ENCODE measurements around the gene OR5K3.
"Not testable (repeated sequence)": the region's sequence is repeated elsewhere in the genome, so short reads cannot be mapped to it uniquely, and the experiment has no call there.

OR5K3 gene, protein sequence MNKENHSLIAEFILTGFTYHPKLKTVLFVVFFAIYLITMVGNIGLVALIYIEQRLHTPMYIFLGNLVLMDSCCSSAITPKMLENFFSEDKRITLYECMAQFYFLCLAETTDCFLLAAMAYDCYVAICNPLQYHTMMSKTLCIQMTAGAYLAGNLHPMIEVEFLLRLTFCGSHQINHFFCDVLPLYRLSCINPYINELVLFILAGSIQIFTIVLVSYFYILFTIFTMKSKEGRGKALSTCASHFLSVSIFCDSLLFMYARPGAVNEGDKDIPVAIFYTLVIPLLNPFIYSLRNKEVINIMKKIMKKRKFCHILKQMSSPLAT
- total RNA-seq, result 0 to 0.66 (median 0) reads per million in 17 experiments

DNA sequence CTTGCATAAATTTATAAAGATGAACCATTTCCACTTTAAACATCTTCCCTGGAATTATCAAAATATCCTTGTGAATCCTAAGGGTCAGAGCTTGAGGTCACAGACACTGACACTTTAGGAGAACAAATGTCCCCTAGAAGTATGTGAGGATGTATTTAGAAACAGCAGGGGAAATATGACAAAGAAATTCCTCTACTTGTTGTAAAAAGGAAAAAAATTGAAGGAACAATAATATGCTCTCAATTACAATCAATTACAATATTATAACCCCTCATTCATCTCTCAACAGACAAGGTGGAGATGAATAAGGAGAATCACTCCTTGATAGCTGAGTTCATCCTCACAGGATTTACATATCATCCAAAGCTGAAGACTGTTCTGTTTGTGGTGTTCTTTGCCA lies at the start of gene OR5K3:
OR5K3 (plus strand) TSS at position 301 of the 400 bp plus-strand sequence; CDS start at position 301, 0 bp downstream.
- no peak for DNase-seq

DNA sequence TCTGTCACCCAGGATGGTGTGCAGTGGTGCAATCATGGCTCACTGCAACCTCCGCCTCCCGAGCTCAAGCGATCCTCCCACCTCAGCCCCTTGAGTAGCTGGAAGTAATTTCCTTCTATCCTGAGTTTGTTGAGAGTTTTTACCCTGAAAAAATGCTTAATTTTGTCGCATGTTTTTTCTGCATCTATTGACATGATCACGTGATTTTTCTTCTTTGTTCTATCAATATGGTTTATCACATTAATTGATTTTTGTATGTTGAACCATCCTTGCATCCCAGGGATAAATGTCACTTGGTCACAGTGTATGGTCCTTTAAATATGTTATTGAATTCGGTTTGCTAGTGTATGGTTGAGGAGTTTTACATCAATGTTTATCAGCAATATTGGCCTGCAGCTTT lies 48.7 kb upstream of the OR5K3 start:
- DNase-seq, result no peak

DNA sequence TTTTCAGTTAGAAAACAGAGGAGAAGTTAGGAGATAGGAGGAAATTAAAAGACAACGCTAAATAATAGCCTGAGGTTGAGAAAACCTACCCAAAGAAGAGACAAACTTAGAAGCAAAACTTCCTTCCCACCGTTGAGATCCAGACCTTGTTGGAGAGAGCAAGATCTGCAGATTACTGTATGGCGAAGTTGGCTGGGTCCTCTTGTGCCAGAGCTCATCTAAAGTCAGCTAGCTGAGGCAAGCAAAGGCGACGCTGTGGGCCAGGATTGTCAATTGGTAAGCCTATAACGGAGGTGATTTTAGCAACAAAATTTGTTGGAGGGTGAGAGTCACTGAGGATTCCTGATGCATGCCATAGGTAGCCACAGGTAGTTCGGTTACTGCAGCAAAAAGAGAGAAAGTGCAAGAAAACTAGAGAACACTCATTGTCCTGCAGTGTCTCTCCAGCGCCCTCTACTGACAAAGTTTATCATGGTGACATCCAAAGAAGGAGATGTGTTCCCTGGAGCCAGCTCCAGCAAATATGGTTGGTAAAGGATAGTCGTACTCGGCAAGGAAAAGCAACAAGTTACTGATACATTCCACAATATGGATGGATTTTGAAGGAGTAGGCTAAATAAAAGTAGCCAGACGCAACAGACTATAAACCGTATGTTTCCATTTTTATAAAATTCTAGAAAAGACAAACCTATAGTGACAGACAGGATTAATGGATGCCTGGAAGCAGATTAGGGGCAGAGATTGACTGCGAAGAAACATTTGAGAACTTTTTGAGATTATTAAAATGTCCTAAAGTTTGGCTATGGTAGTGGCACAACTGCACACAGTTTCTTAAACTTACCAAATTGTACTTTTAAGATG lies 46.6 kb upstream of the OR5K3 start:
- peak; percentile 67 to 79 (median 70) for DNase-seq

DNA sequence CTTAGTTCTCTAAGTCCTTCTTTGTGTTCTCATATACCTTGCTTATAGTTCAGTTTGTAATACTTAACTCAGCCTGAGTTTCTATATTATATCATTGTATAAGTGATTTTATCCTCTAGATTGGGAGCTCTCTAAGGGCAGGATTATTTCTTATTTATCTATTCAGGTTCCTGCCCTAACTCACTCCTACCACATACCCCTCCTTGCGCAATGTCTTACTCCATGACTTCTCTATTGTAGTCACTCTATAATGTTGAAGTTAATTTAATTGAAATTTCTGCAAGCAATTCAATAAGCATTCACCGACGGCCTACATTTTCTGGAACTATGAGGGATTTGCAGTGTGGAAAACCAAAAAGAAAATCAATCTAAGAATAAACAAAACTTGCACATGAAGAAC lies 40.4 kb upstream of the OR5K3 start:
- peak in 1 of 4 experiments; percentile 7 for DNase-seq

DNA sequence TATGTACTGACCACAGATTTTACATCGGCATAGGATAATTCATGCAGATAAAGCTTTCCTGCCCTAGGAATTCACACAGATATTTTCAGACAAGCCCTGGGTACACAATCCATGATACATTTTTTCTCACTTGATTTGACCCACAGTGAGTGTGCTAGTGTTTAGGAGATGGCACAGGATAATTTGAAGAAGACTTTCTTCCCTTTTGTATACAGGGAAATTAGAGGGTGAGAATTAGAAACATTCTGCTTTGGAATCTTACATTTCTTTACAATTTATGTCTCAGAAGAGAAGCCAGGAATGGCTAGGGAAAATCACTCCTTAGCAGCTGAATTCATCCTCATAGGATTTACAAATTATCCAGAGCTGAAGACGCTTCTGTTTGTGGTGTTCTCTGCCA lies 36.9 kb upstream of the OR5K3 start, which contains the start of gene OR5K4:
OR5K4 (plus strand) TSS at position 301 of the 400 bp plus-strand sequence; CDS start at position 301, 0 bp downstream.
- no peak for DNase-seq

DNA sequence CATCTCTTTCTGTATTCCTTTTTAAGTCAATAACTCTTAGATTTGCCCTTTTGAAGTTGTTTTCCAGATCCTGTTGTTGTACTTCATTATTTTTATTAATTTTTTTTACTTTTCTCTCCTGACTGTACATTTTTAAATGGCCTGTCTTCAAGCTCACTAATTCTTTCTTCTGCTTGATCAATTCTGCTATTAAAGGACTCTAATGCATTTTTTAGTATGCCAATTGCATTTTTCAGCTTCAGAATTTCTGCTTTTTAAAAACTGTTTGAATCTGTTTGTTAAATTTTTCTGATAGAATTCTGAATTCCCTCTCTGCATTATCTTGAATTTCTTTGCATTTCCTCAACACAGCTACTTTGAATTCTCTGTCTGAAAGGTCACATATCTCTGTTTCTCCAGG lies 31.2 kb upstream of the OR5K3 start:
- DNase-seq, result no peak

DNA sequence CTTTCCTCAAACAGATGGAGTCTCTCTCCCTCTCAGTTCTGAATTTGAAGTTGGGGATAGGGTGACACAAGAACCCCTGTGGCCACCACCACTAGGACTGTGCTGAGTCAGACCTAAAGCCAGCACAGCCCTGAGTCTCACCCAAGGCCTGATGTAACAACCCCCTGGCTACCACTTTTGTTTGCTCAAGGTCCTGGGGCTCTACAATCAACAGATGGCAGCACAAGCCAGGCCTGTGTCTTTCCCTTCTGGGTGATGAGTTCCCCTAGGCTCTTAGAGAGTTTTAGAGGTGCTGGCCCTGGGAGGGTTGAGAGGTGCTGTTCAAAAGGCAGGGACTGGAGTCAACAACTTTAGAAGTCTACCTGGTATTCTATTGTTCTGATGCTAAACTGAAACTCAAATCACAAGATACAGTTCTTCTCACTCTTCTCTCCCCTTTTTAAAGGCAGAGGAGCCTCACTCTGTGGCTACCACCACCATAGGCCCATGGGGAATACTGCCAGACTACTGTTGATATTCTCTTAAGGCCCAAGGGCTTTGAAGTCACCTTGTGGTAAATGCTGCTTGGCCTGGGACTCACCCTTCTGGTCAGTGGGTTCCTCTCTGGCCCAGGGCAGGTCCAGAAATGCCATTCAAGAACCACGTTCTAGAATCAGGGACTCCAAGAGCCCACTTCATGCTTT lies 30.3 kb upstream of the OR5K3 start:
- no peak for DNase-seq

DNA sequence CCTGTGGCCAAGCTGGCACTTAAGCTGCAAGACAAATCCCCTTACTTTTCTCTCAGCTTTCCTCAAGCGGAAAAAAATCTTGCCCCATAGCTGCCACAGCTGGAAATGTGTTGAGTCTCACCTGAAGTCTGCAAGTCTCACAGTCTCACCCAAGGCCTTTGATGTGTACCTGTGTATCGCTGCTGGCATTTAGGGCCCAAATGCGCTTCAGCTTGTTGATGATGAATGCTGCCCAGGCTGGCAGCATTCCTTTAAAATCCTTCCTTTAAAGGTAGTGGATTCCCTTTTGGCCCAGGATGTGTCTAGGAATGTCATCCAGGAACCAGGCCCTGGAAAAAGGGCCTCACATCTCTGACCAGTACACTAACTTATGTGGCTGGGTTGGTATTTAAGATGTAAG lies 29.8 kb upstream of the OR5K3 start:
- DNase-seq, result no peak

DNA sequence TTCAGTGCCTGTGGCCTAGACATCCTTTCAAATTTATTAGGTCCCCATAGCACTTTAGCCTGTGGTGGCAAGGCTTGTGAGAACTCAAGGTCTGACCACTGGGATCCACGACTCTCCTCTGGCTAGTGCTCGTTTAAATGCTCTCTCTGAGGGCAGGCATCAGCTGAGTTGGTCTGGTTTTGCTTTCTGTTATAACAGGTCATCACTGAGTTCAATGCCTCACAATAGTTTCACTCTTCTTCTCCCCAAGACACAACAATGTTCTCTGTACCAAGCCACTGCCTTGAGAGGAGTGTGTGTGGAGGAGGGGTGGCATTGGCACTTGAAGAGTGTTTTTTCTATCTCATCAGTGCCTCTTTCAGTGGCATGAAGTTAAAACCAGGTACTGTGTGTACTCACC lies 29.2 kb upstream of the OR5K3 start:
- no peak for DNase-seq

DNA sequence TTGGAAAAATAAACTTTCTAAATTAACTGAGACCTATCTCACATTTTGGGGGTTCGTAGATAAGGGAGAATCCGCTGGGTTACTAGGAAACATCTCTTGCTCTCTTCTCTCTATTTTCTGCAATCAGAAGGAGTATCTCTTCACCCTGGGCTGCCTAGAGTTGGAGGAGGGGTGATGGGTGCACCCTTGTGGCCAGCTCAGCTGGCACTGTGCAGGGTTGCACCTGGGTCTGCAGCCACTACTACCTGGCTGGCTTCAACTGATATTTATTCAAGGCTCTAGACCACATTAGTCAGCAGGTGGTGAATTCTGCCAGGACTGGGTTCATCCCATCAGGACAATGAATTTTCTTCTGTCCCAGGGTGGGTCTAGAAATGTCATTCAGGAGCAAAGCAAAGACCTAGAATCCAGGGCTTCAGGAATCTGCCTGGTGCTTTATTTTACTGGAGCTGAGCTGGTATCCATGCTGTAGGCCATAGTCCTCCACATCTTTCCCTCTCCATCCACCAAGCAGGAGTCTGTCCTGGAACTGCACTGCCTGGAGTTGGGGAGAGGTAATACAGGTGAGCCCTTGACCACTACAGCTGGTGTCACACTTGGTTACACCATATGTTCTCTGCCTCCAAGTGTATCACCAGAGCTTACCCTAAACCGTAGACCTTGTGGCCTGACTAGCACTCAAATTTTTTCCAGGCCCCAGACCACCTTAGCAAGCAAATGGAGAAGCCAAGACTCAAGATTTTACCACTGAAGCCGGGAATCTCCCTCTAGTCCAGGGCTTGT lies 22.8 kb upstream of the OR5K3 start:
- DNase-seq, result no peak

DNA sequence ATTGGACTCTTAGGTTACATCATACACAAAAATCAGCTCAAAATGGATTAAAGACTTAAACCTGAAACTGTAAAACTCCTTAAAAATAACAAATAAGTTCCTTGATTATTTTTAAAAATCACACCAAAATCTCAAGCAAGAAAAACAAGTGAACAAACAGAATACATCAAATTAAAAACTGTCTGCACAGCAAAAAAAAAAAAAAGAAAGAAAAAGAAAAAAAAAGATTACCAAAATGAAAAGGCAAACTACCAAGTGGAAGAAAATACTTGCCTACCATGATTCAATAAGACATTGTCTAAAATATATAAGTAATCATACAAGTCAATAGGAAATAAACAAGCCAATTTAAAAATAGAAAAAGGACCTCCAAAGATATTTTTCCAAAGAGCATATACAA lies 19.3 kb upstream of the OR5K3 start:
- no peak for DNase-seq

DNA sequence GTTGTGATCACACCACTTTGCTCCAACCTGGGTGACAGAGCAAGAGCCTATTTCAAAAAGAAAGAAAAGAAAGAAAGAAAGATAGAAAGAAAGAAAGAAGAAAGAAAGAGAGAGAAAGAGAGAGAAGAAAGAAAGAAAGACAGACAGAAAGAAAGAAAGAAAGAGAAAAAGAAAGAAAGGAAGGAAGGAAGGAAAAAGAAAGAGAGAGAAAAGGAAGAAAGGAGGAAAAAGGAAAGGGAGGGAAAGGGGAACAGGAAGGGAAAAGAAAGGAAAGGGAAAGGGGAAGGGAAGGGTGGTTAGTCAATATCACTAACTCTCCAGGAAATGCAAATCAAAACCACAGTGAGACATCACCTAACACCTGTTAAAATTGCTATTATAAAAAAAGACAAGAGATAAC lies 18.6 kb upstream of the OR5K3 start:
- DNase-seq, result no peak

DNA sequence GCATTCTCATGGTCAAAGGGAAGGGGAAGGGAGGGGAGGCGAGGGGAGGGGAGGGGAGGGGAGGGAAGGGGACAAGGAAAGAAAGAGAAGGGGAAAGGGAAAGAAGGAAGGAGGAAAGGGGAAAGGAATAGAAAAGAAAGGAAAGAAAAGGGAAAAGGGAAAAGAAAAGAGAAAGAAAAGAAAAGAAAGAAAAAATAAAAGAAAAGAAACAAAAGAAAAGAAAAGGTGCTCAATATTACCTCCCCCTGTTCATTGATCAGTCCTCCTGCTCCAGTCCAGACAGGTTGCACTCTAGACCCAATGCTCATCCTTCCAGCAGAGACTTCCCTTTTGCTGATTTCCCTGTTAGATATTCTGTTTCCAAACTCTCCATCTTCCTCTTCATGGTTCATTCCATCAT lies 18.0 kb upstream of the OR5K3 start:
- DNase-seq, result no peak

DNA sequence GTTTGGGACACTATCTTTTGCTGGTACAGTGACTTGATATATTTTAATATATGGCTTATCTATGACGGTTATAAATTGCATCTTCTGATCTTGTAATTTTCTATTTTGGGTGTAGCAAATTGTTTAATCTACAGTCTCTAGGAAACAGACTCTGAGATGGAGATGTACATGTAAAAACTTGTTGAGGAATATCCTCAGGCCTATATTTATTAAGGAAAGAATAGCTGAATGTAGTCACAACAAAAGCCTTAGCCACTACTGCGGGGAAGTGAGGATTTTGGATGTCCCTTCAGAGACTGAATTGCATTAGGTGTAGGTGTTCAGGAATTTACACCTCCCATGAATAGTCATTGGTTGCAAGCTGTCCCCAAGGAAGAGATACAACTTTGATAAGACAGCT lies 13.8 kb upstream of the OR5K3 start:
- no peak for DNase-seq

DNA sequence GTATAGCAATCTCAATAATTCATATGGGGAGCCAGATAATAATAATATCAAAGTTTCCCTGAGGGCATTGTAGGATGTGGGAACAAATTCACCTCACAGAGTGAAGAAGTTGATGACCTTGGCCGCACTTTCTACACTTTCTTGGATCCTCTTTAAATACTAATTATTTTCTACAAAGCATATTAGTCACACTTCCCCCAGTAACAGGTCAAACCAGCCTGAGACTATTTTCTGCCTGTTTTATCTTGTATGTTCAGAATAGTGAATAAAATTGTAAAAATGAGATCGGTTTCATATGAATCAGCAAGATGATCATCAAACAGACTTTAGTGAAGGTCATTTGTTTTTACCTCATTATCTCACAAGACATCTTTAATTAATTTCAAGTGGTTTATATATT lies 2.3 kb upstream of the OR5K3 start:
- no peak for DNase-seq

DNA sequence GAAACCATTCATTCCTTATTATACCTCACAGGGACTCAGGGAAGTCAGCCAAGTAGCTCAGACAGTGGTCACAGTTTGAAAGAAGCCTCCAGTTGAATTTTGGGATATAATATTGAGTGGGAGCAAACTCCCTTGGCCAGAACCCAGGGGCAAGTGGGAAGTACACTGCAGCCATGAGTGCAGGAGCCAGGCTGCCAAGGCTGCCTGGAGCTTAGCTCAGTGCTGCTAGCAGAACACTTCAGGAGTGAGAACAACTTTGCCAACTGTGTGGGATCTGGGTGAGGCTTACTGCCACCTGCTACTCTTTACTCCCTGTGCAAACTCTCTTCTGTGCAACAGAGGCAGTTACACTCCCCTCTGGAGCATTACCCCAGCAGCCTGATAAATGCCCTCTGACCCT lies 4.6 kb downstream of the OR5K3 start:
- DNase-seq, result no peak

DNA sequence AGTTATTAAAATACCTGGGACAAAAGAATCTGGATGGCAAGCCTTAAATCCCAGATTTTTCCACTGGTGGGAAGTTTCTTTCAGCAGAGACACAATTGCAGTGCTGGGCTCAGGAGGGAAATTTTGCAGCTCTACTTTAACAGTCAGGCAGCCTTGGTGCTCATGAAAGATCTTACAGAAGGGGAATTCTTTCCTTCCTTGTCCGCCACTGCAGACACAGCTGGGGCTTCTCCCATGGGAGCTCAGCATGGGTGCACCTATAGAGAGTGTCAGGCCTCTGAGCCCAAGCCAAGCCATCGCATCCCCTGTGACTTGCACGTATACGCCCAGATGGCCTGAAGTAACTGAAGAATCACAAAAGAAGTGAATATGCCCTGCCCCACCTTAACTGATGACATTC lies 6.0 kb downstream of the OR5K3 start:
- not testable (repeated sequence) for DNase-seq

DNA sequence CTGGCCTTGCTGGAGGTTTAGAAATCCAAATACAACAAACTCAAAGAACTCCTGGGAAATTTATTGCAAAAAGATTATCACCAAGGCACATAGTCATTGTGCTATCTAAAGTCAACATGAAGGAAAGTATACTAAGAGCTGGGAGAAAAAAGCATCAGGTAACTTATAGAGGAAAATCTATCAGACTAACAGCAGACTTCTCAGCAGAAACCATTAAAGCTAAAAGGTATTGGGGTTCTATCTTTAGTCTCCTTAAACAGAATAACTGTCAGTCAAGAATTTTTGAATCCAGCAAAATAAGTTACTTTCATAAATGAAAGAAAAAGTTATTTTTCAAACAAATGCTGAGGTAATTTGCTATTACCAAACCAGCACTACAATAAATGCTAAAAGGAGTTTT lies 8.0 kb downstream of the OR5K3 start:
- DNase-seq, result no peak

DNA sequence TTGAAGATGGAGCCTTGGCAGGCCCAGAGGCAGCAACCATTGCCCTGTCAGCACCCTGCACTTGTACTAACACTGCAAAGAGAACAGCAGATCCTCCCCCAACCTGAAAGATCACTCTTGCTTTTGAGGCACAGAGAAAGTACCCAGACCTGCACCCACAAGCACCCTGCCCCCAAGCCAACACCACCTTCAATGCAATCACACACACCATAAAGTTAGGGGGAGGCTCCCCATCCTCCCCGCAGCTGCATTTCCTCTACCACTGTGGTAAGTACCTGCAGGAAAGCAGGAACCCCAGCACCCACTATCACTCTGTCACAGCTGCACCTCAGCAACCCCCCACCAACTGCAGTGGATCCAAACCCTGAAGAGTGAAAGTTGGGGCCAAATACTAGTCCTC lies 12.0 kb downstream of the OR5K3 start:
- DNase-seq, result no peak

DNA sequence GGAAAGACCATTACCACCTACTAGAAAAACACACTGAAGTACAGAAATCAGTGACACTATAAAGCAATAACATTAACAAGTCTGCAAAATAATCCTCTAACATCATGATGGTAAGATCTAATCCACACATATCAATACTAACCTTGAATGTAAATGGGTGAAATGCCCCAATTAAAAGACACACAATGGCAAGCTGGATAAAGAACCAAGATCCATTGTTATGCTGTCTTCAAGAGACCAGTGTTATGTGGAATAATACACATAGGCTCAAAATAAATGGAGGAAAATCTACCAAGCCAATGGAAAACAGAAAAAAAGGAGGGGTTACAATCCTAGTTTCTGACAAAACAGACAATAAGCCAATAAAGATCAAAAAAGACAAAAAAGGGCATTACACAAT lies 13.5 kb downstream of the OR5K3 start:
- DNase-seq, result no peak

DNA sequence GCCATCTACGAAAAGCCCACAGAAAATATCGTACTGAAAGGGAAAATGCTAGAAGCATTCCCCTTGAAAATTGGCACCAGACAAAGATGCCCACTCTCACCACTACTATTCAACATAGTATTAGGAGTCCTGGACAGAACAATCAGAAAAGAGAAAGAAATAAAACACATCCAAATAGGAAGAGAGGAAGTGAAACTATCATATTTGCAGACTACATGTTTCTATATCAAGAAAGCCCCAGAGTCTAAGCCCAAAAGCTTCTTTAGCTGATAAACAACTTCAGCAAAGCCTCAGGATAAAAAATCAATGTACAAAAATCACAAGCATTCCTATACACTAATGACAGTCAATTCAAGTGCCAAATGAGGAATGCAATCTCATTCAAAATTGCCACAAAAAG lies 15.6 kb downstream of the OR5K3 start:
- peak in 1 of 4 experiments; percentile 8 for DNase-seq

DNA sequence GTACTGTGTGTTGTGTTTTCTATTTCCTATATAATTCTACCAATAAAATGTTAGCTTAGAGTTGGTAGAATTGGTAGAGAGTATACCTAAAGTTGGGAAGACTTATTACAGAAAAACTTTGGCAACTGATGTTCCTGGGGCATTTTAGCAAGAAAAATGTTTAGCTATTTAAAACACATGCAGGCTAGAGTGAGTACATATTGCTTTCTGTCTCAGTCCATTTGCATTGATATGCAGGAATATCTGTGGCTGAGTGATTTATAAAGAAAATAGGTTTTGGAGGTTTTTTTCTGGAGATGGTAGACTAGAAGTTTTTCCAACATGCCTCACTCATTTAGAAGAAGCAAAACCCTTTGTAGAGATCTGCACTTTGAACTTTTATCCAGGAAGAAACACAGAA lies 42.1 kb downstream of the OR5K3 start:
- no peak for DNase-seq
